GM12872 (cell line): ENCODE data around the gene SWAP70.

Experiments
- TF ChIP-seq, protein P1 (sequence below): IDR thresholded peaks from 3 replicates; pipeline ENCODE4 v1.5.1; 2011; ENCODE audit warnings: low read depth, mild to moderate bottlenecking, low read length, moderate library complexity; ENCODE audit not compliant: insufficient read depth

Gene SWAP70

GRCh38 chr11:9748361-9748970 lies 84.6 kb downstream of the SWAP70 start:
- TF ChIP-seq, protein P1, sequence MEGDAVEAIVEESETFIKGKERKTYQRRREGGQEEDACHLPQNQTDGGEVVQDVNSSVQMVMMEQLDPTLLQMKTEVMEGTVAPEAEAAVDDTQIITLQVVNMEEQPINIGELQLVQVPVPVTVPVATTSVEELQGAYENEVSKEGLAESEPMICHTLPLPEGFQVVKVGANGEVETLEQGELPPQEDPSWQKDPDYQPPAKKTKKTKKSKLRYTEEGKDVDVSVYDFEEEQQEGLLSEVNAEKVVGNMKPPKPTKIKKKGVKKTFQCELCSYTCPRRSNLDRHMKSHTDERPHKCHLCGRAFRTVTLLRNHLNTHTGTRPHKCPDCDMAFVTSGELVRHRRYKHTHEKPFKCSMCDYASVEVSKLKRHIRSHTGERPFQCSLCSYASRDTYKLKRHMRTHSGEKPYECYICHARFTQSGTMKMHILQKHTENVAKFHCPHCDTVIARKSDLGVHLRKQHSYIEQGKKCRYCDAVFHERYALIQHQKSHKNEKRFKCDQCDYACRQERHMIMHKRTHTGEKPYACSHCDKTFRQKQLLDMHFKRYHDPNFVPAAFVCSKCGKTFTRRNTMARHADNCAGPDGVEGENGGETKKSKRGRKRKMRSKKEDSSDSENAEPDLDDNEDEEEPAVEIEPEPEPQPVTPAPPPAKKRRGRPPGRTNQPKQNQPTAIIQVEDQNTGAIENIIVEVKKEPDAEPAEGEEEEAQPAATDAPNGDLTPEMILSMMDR: peak; percentile 84

DNA sequence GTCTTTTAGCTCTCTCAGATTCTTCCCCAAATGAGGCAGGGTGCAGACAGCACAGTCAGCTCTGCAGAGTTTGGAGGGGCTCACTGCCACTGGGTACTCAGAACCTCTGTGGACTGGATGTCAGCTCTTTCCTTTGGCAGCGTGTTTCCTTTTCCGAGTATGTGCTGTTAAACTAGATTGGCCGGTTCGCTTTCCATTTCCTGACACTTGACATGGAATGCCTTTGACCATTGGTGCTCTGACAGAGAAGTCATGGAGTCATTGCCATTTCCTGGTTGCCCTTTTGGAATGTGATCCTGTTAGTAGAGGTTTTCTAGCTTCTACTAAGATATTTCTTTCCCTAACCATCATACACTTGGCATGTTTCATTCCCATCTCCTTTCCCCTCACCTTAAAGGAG lies 86.7 kb downstream of the SWAP70 start:
- TF ChIP-seq, protein P1: no peak

DNA sequence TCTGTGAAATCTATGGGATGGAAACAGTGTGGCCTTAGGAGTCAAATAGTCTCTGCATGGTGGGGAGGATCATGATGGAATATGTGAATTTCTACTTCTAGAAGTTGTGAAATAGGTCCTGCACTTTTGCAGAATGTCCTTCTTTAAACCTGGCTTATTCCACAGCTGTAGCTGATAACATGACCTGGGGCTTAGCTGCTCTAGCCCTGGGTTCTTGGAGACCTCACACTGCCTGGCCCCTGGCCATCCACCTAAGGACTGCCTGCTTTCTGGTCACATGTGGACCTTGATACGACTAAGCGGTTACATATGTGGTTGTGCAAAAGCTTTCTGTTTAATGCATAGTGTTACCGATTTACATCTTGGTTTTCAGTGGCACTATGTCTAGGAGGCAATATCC lies 88.2 kb downstream of the SWAP70 start:
- TF ChIP-seq, protein P1: no peak

- TF ChIP-seq, protein P1: no peak
These were observed 89.1 kb downstream of the SWAP70 start for GRCh38 chr11:9753021-9753420.

GRCh38 chr11:9754010-9754471 lies 90.2 kb downstream of the SWAP70 start:
- TF ChIP-seq, protein P1: no peak

GRCh38 chr11:9755561-9756185 lies 91.8 kb downstream of the SWAP70 start:
- TF ChIP-seq, protein P1: no peak

GRCh38 chr11:9756461-9756860 lies 92.6 kb downstream of the SWAP70 start:
- TF ChIP-seq, protein P1: no peak
